ENCODE data around the gene FAM47E. TPM values are rescaled to one million over a fixed set of nuclear protein-coding genes. Genes with fewer than 3 reads are reported as not detected.
A peak's percentile ranks its signal among the peaks of the same experiment; 100 is the strongest.

FAM47E gene
- total and polyA plus RNA-seq, 9 of the 15 experiments (the other 6 are each of a cell fraction or from before 2014, with no cell fraction given) = 3.7 to 15.6 (median 6.4) TPM

DNA sequence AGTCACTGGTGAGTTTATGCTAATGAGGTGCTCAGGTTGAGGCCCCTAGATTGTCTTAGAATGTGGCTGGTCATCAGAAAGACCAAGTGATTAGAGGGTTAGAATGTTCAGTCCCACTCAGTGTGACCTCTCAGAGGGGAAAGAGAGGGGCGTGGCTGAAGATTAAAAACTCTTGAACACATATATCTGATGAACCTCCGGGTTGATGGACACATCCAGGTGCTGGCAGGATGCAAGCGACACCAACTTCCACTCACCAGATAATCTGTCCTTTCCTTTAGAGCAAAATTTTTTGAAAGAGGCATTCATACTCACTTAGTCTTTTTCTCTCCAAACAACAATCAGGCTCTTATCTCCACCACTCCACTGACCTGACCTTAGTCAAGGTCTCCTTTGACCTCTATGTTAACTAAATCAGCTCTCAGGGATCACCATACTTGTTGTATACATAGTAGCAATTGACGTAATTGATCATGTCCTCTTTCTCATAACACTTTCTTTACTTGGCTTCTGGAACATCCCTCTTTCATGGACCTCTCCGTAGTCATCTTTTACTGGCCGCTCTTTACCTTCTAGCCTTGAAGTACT, 14.2 kb downstream of the FAM47E start:
- Histone ChIP-seq H3K4me2 (ENCODE audit: insufficient read depth, low read length) (no peak overlapping the region), H2AFZ (ENCODE audit: low read depth, low read length) (no peak overlapping the region), H3K27ac (ENCODE audit: extremely low read depth, low read depth, low read length) (no peak overlapping the region), H3K9me1 (ENCODE audit: control insufficient read depth, insufficient read depth, low read length) (no peaks in the 10 kb centered on the region), H3K4me3 (no peak overlapping the region), H3K4me1 (replicated peaks in 1 of 2; ENCODE audit: control insufficient read depth in 2 of 2, insufficient read depth in 2 of 2, low read length in 2 of 2) (no peaks in the 10 kb centered on the region), H3K9ac (ENCODE audit: insufficient read depth in 1 of 2, low read depth in 2 of 2, low read length in 2 of 2) (no peak overlapping the region), H3K9me3 (replicated peaks; ENCODE audit: control insufficient read depth, insufficient read depth, low read depth, low read length) (no peaks in the 10 kb centered on the region), H3K36me3 (ENCODE audit: control insufficient read depth, insufficient read depth, low read length) (no peaks in the 10 kb centered on the region), H4K20me1 (replicated peaks; ENCODE audit: control insufficient read depth, insufficient read depth, low read length) (no peaks in the 10 kb centered on the region), H3K27me3 (ENCODE audit: control insufficient read depth in 2 of 2, insufficient read depth in 2 of 2, low read length in 2 of 2) (no peaks in the 10 kb centered on the region), H3K79me2 (ENCODE audit: control insufficient read depth, insufficient read depth, low read length) (no peaks in the 10 kb centered on the region)
- in situ Hi-C loops (cut with MboI) = no loop called here
- TF ChIP-seq ESRRA (IDR thresholded peaks at IDR 0.05; ENCODE audit: borderline replicate concordance, low read depth) (peak; percentile 43), KHSRP (IDR thresholded peaks at IDR 0.05) (no peak), NFIC (IDR thresholded peaks at IDR 0.05) (no peak)
- TF ChIP-seq, protein P1, sequence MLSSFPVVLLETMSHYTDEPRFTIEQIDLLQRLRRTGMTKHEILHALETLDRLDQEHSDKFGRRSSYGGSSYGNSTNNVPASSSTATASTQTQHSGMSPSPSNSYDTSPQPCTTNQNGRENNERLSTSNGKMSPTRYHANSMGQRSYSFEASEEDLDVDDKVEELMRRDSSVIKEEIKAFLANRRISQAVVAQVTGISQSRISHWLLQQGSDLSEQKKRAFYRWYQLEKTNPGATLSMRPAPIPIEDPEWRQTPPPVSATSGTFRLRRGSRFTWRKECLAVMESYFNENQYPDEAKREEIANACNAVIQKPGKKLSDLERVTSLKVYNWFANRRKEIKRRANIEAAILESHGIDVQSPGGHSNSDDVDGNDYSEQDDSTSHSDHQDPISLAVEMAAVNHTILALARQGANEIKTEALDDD (IDR thresholded peaks at IDR 0.05) = peak; percentile 57; the same call in 1 of the 2 replicates
- BruUV-seq (replicated peaks) = no TSS peak
- intact Hi-C loops (cut with micrococcal nuclease) = no loop called here
- peak; percentile 56 for FAIRE-seq
- ChIA-PET POLR2A (no interaction called here), CTCF (ENCODE audit: low intra/inter-chr PET ratio) (no interaction called here)
- ATAC-seq = no peak
- DNase-seq (ENCODE audit: extremely low read depth in 1 of 4, low spot score in 3 of 4) = no peak
- 56% methylated on average over 6 of the region's 6 CpGs for WGBS (ENCODE audit: insufficient coverage, low coverage, missing lambda C conversion rate)

DNA sequence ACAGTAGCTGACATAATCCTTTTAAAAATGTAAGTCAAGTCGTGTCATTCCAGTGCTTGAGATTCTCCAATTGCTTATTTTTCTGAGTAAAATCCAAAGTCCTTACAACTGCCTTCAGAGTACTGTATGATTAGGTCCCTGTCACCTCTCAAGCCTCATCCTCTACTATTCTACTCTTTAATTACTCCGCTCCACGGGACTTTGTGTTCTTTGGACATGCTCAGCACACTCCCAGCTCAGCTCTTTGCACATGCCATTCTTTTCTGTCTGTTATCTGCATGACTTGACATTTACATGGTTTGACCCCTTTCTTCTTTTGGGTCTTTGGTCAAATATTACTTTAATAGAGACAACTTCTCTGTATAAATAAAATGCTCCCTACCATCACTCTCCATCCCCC, 15.1 kb downstream of the FAM47E start:
- 33% methylated on average over 3 of the region's 3 CpGs for WGBS (ENCODE audit: insufficient coverage, low coverage, missing lambda C conversion rate)
- Histone ChIP-seq H3K27ac (ENCODE audit: extremely low read depth, low read depth, low read length) (no peak overlapping the region), H3K9me1 (ENCODE audit: control insufficient read depth, insufficient read depth, low read length) (no peaks in the 10 kb centered on the region), H2AFZ (ENCODE audit: low read depth, low read length) (no peak overlapping the region; the same call in 1 of the 2 replicates), H3K79me2 (ENCODE audit: control insufficient read depth, insufficient read depth, low read length) (no peaks in the 10 kb centered on the region), H3K27me3 (ENCODE audit: control insufficient read depth in 2 of 2, insufficient read depth in 2 of 2, low read length in 2 of 2) (no peaks in the 10 kb centered on the region), H4K20me1 (replicated peaks; ENCODE audit: control insufficient read depth, insufficient read depth, low read length) (no peaks in the 10 kb centered on the region), H3K9me3 (replicated peaks; ENCODE audit: control insufficient read depth, insufficient read depth, low read depth, low read length) (no peaks in the 10 kb centered on the region), H3K4me1 (replicated peaks in 1 of 2; ENCODE audit: control insufficient read depth in 2 of 2, insufficient read depth in 2 of 2, low read length in 2 of 2) (no peaks in the 10 kb centered on the region), H3K4me2 (ENCODE audit: insufficient read depth, low read length) (no peak overlapping the region), H3K4me3 (no peak overlapping the region), H3K36me3 (ENCODE audit: control insufficient read depth, insufficient read depth, low read length) (no peaks in the 10 kb centered on the region), H3K9ac (ENCODE audit: insufficient read depth in 1 of 2, low read depth in 2 of 2, low read length in 2 of 2) (no peak overlapping the region)
- TF ChIP-seq RB1 (IDR thresholded peaks at IDR 0.05; ENCODE audit: low read depth) (no peak), MAFG (tag; conservative IDR thresholded peaks at IDR 0.05) (peak; percentile 35; the same call in 1 of the 2 replicates)
- ATAC-seq (no peak), FAIRE-seq (no peak), DNase-seq (ENCODE audit: extremely low read depth in 1 of 4, low spot score in 3 of 4) (no peak)
- in situ Hi-C loops (cut with MboI) = no loop called here
- POLR2A ChIA-PET = interaction anchor here (0.6 to 0.7 kb wide), 3 partner anchors 35 to 619 kb away, joined by 3 read pairs; no protein-coding TSS in a partner anchor
- intact Hi-C loops (cut with micrococcal nuclease) = no loop called here
- CTCF ChIA-PET (ENCODE audit: low intra/inter-chr PET ratio) = no interaction called here
- no TSS peak for BruUV-seq (replicated peaks)
